Hindlimb muscle (tissue), 1 donor: ENCODE measurements around the gene MTTP. TPM values are rescaled to one million over a fixed set of nuclear protein-coding genes. Genes with fewer than 3 reads are reported as not detected.

Source experiments
- DNase-seq: peaks from one replicate; pipeline ENCODE4 v3.0.0-alpha.2; 2013
- polyA plus RNA-seq: library from polyadenylated mRNA; unstranded; fragments of 120-200 nt; gene quantifications from one replicate; pipeline ENCODE4 v1.2.1, GENCODE V29; 2013; ENCODE audit not compliant: insufficient read length

MTTP gene
- polyA plus RNA-seq, 1 donor: 1.6 TPM

DNA sequence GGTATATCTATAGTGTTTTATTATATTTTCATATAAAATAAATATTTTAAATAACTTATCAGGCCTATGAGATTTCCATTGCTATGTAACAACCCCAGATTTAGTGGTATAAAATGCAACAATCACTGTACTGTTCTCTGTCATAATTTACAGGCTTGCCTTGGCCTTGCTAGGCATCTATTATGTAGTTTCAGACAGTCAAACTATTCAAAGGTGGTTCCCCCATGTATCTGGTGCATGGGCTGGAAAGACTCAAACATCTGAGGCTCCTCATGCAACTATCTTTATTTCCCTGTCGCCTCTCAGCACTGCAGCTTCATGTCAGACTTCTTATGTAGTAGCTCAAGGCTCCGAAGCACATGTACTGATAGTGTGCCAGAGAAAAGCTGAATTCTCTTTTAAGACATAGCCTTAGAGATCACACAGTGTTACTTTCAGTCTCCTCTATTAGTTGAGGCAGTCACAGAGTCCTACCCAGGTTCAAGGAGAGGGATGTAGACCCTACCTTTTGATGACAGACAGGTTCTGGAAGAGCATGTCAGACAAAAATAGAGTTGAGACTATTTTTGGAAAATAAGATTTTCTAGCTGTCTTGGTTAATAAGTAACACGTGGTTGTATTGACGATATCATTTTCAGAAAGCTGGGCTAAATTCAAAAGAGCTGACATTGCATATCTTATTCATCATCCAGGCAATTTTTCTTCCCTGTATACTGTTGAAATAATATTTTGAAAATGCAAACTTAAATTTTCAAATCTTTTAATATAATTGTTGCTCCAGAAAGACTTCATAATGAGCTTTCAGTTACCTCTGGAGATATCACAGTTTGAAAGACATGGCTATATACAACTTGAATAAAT lies 19.4 kb downstream of the MTTP start:
- DNase-seq: no peak

DNA sequence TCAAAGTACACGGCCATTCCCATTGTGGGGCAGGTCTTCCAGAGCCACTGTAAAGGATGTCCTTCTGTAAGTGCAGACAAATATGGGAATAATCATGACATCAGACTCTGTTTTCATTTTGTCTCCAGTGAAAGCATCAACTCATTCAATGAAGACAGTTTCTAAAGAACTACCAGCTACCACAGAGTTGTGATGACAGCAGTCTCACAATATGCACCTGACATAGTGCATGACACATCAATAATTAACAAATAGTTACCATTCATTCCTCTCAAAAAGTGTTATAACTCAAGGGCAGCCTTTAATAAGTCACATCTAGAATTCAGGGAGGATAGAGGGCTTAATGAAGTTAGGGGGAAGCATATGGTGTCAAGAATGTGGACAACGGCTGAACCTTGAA lies 20.2 kb downstream of the MTTP start:
- no peak for DNase-seq

DNA sequence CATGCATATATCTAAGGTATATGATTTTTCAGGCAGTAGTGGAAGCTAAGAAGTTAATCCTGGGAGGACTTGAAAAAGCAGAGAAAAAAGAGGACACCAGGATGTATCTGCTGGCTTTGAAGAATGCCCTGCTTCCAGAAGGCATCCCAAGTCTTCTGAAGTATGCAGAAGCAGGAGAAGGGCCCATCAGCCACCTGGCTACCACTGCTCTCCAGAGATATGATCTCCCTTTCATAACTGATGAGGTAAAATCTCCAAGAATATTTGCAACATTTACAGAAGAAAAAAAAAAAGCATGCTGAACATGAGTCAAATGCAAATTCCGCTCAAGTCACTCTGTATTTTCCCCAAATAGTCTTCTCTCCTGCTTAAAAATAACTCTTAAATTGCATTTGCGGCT lies 32.1 kb downstream of the MTTP start:
- DNase-seq: no peak

DNA sequence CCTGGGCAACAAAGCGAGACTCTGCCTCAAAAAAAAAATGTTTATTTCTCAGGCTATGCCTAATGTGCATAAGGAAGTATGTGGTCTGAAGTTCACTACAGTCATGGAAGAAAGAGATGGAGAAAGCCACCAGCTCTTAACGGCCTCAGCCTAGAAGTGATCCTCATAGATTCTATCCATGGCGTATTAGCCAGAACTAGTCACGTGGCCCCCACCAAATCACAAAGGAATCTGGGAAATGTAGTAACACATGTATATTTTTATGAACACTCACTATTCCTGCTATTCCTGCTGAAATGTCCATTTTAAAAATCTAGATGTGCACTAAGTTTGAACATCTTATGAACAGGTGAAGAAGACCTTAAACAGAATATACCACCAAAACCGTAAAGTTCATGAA lies 33.8 kb downstream of the MTTP start:
- no peak for DNase-seq

DNA sequence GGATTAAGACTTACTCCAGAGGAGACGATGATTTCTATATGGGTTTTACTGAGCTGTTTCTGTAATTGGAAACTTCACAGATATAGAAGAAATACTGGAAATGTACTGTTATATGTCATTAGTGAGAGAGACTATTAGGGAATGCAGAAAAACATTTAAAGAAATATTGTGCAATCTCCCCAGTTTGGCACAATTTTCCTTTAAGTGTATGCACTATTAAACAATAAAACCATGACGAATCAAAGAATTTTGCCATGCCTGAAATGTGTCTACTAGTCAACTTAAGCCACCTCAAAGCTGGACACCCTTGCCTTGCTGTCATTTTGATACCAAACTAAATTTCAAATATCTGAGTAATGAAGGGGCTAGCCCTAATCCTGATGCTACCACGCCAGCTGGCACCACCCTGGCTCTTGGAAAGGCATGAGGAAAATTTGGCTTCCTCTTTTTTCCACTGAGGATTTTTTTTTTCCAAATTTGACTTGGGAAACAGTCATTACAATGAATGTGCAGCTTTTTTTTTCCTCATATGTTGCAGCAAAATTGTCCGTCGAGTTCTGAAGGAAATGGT lies 36.1 kb downstream of the MTTP start:
- peak; percentile 34 for DNase-seq

DNA sequence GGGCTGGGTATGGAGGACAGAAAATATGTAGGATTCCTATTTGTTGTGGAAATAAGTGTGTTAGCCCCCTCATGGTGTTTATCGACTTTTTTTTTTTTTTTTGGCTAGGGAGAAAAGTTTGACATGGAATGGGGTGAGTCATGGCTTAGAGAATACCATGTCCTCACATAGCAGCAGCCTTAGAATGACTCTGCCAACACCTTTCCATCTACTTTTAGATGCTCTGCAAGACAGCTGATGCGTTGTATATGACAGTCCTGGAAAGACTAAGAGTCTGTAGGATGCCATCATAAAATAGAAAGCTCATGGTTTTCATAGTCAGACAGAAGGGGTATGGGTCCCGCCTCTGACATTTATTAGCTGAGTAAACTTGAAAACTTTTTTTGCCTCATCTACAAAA lies 37.7 kb downstream of the MTTP start:
- DNase-seq: no peak

DNA sequence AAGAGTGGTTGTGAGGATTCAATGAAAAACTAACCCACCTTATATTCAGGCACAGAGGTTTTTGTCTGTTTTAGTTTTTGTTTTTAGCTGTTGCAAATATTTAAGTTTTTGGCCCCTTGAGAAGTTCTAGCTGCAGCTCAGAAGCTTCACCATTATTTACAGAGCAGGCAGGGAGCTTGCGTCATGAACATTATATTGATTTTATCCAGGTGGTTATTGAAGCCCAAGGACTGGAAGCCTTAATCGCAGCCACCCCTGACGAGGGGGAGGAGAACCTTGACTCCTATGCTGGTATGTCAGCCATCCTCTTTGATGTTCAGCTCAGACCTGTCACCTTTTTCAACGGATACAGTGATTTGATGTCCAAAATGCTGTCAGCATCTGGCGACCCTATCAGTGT lies 38.1 kb downstream of the MTTP start:
- no peak for DNase-seq

DNA sequence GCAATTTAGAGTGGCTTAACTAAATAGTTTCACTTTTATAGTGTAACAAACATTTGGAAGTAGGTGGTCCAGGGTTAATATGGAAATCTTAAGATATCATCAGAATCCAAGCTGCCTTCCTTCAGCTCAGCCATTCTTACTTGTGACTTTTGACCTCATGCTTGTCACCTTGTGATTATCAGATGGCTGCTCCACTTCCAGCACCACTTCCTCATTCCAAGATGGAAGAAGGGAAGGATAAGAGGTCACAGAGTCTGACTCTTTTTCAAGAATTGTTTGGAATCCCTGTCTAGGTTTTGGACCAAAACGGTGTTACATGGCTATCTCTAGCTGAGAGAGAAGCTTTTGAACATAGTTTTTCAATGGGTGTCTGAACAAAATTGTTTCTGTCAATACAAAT lies 39.9 kb downstream of the MTTP start:
- DNase-seq: no peak

DNA sequence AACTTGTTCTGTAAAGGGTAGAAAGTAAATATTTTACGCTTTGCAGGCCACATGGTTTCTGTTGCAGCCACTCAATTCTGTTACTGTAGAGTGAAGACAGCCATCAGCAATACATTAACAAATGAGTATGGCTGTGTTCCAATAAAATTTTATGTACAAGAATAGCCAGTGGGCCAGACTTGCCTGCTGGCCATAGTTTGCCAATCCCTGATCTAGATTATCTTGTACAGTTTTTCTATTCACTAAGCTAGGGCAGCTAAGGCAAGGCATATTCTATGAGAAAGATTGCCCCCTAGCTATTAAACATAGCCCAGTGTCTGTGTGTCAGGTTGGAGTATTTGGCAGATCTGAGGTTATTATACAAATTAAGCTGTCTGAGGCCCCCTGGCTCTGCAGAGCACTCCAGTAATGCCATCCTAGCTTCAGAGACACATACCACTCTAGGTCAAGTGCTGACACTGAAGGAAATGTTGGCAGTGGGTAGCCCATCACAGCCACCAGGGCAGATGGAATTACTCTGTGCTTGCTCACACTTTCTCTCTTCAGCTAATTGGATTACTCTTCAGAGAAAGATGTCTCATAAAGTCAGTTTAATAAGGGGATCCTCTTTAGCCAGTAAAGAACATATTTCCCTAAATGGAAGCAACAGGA lies 40.7 kb downstream of the MTTP start:
- DNase-seq: no peak

DNA sequence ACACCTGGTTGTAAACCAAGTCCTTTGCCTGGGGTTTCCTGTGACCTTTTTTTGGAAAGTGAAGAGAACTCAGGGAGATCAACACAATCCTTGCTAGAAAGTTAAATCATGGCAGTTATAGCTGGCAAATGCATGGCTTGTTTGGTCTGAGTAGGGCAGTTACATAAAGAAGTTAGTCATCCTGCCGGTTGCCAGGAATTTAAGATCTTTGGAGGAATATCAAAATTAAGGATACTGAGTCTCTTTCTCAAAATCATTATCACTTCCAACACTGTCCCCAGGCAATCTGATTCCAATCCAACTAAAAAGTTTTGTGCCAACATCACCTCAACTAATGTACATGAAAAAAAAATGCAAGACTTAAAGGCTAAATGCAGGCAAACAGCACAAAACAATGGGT lies 42.8 kb downstream of the MTTP start:
- DNase-seq: no peak

DNA sequence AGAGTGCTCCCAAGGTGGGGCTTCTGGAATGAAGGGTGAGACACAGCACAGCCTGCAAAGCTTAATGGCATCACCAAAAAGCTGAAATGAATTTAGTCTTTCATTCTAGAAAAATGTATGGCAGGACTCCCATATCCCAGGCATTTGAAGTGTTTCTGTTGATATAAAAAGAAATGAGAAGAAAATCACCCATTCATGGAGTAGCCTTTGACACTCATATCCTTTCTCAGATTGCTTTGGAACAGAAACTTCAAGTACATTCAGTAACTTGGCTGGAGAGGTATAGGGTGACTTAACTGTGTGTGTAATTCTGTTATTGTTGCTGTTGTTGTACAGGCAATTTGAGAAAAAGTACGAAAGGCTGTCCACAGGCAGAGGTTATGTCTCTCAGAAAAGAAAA lies 47.7 kb downstream of the MTTP start:
- no peak for DNase-seq

DNA sequence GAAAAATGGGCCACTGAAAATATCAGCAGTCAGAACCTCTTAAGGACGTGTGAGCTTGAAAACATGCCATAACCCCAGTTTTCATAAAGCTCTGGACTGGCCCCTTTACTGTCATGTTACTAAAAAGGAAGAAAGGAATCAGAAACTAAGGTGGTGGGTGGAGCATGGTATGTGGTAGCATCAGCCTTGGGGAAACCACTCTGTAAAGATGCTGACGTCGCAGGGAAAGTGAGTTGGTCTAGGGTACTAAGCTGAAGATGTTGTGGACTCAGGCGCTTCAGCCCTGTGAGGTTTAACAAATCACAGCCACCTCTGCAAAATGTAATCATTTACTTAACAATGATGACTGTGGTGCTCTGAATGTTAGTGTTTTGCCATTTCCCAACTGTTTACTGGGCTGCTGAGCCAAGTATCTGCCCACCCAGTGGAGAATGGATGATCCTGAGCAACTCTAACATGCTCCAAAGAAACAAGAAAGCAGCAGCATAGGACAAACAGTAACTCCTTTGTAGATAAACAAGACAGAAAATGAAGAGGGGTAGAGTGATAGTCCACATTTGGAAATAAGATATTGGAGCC lies 49.6 kb downstream of the MTTP start:
- no peak for DNase-seq

DNA sequence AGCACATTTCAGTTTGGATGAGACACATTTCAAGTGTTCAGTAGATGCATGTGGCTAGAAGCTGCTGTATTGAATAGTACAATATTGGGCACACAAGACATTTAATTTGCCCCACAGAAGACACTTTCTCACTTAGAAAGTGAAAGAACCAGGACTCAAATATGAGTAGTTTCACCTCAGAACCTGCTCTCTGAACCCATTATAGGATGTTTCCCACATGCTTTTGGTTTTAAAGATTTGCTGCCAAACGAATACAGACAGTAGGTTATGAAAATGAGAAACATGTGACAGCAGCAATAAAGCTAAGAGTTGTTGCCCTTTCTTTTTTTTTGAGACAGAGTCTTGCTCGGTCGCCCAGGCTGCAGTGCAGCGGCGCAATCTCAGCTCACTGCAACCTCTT lies 50.7 kb downstream of the MTTP start:
- no peak for DNase-seq

DNA sequence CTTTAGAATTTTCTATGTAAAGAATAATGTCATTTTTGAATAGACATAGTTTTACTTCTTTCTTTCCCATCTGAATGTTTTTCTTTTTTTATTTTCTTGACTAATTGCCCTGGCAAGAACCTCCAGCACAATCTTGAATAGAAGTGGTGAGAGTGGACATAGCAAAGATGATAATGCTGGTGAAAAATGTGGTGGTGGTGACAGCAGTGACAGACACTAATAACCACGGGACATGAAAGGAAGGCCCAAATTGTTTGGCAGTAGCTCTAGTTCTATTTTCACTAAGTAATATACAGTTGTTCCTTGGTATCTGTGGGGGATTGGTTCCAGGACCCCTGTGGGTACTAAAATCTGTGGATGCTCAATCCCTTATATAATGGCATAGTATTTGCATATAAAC lies 53.4 kb downstream of the MTTP start:
- DNase-seq: no peak

DNA sequence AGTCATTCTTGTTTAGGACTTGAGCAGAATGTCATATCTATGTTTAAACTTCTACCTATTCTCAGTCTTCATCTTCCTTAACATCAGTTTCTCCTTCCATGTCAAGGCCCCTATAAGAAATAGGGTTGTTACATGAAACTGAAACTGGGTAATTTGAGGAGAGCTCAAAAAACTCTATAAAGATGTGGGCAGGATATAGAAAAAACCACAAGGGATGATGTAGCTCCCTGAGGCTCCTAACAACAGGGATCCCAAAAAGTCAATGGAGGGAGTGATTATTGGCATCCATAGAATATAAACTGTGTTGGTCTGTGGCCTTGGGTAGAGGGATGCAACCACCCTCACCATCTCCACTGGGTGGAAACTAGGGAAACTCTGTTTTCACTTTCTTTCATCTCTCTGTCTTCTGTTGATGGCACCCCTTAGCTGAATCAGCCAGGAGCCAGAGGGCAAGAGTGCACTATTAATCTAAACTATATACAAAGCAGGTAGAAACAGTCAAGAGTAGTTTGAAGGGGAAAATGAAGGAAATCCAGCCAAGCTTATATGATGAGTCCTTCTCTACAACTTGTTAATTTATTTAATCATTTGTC lies 55.4 kb downstream of the MTTP start:
- DNase-seq: no peak

DNA sequence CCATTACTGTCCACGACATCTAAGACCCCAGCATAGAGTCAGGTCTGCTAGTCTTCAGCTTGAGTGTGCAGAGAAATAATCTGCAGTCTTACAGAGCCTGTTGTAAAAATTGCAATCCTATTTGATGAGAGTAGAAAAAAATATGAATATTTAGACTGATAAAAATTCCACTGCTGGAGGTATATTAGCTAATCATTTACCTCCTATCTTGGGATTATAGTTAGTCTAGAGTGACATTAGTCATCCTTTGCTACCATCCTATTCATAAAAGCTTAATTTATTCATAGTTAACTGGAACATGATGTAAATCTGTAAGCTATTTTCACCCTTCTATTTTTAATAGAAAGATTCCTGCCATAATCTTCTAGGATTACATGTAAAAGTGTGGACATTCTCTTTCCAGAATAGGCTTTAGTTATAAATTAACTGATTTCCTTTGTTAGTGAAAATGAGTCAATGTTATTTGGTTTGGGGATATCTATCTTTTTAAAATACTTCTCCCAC lies 56.3 kb downstream of the MTTP start:
- no peak for DNase-seq

DNA sequence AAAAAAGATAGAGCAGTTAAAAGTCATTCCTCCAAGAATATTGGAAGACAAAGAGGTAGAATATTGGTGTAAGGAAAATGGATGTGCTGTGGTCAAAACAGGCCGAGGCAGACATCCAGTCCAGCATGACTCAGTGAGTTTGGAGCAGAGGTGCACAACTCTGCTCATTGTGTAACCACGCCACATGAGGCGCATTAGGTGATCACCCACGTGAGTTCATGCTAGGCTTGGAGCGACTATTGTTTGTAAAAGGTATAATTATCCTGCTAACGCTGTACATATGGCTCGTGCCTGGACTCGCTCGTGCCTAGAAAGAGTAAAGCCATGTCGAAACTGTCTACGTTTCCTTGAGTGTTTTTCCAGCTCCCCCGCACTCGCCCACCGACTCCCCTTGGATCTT lies 59.1 kb downstream of the MTTP start:
- no peak for DNase-seq

DNA sequence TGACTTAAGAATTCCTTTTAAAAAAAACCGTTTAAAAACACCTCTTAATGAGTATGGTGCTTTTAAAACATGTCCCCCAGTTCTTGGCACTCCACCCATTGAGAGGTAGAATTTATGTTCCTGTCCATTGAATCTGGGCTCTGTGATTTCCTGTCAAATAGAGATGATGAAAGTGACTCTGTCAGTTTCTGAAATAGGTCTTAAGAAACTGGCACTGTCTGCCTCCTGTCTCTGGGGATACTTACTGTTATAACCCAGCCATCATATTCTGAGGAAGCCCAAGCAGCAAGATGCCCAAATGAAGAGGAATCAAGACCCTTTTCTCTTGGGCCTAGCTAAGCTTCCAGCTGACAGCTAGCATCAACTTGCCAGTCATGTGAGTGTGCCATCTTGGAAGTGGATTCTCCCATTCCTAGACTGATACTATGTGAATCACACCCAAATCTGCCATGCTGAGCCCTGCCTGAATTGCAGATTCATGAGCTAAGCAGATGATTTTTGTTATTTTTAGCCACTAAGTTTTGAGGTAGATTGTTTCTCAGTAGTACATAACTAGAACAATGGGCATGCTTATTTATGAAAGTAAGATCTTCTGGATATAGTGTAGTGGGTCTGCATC lies 60.2 kb downstream of the MTTP start:
- DNase-seq: no peak

DNA sequence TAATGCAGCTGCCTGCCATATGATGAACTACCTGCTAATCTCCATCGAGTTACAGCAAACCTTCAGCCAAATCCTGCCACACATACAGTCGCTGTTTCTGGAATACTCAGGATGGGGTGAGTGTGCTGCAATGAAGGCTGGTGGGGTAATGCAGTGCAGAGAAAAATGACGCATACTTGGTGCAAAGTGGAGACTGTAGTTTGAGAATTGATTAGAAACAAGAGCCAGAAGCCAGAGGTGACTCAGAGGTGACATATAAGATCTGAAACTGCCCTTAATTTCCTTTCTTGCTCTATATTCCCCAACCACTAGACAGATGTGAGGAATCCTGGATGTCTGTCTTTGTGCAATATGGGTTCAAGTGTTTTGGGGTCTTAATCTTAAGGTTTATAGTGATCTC lies 61.0 kb downstream of the MTTP start:
- no peak for DNase-seq

DNA sequence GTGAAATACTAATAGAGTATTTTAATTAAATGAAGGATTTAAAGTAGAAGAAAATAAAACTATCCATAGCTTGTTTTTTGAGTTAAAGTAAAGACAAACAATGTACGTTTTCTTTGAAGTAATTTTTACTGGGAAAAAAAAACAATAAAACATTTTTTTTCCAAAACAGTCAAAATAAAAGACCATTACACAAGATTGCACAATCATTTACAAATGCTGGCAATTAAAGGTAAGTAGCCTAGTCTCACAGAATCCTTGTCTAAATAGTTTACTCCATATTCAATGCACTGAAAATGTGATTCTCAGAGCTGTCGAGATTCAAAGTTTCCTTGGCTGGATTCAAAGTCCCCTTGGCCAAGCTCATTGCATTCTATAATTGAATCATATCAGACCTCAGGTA lies 61.8 kb downstream of the MTTP start:
- DNase-seq: no peak

DNA sequence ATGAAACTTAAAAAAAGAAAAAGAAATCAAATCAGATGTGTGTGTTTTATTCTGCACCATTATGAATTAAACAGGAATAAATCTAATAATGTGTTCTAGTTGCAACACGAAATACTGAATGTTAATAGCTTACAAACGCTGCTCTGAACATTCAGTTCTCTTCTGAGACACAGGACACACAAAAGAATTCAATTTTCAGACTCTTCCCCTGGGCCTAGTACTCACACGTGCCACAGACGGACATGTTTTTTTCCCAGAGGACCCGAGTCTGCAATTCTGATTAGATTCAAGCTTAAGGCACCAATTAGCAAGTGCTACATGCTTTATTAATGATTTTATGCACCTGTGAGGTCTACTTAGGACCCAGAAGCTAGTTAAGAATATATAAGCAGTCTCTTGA lies 62.5 kb downstream of the MTTP start:
- no peak for DNase-seq

DNA sequence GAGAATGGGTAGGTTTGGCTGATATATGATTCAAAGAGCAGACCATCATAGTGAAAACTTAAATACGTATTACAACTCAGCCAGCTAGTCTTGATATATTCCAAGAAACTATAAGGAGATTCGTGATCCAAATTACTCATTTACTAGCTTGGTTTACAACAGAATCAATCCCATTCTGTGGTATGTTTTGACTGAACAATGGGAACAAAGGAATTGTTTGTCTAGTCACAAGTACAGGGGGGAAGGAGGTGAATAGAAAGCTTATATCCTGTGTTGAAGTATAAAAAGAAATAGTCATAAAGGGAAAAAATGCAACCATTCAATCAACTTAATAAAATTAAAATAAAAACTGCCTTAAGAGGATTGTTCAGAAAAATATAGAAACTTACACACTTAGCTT lies 66.1 kb downstream of the MTTP start:
- no peak for DNase-seq
